K562 (cell line): ENCODE results near the gene PGLYRP1. TPM values are rescaled to one million over a fixed set of nuclear protein-coding genes. Genes with fewer than 3 reads are reported as not detected.

Experiments
- ADNP ChIP-seq: fragments of 200-800 bp; sonication (Bioruptor generic); IDR thresholded peaks from 2 replicates; pipeline ENCODE4 v1.6.1; 2016; ENCODE audit warnings: missing genetic modification characterization, missing compliant biosample characterization
- ATF1 ChIP-seq, 2 experiments: fragments of 450-650 bp in 1 of 2; IDR thresholded peaks; 2 replicates each; pipeline ENCODE4 v1.6.1; 2016; ENCODE audit warnings: missing compliant biosample characterization in 1 of 2, missing genetic modification characterization in 1 of 2
- DMBX1 ChIP-seq: fragments of 250-450 bp; sonication (Bioruptor Pico); IDR thresholded peaks from 2 replicates; pipeline ENCODE4 v1.8.0; 2022; ENCODE audit warnings: inconsistent platforms, mild to moderate bottlenecking, moderate library complexity, borderline replicate concordance
- E4F1 ChIP-seq: fragments of 250-450 bp; sonication (Bioruptor Pico); IDR thresholded peaks from 2 replicates; pipeline ENCODE4 v1.5.0; 2021; ENCODE audit warnings: mild to moderate bottlenecking, borderline replicate concordance
- FOXJ3 ChIP-seq: sonication (generic); formaldehyde crosslinking; IDR thresholded peaks from 2 replicates; pipeline ENCODE4 v1.4.0; 2020; ENCODE audit warnings: mild to moderate bottlenecking, missing genetic modification reagents
- FOXM1 ChIP-seq, 2 experiments: fragments of 450-650 bp in 1 of 2; sonication (generic) in 1 of 2; formaldehyde crosslinking in 1 of 2; IDR thresholded peaks; 2 replicates each; pipeline versions ENCODE4 v1.6.1 to v1.9.0; 2017 to 2022; ENCODE audit warnings: low read depth in 2 of 2, mild to moderate bottlenecking in 2 of 2, missing genetic modification reagents in 1 of 2, moderate library complexity in 1 of 2
- FUS ChIP-seq: fragments of 200-400 bp; formaldehyde crosslinking; optimal IDR thresholded peaks from 2 replicates; pipeline ENCODE3; 2017; ENCODE audit warnings: low read depth, low read length
- MAFK ChIP-seq: IDR thresholded peaks from 2 replicates; pipeline ENCODE4 v1.6.1; 2011; ENCODE audit warnings: low read length, improper control_type of control experiment
- MAX ChIP-seq: sonication (generic); formaldehyde crosslinking; IDR thresholded peaks from 2 replicates; pipeline ENCODE4 v1.9.0; 2022; ENCODE audit warnings: mild to moderate bottlenecking, missing genetic modification reagents
- NBN ChIP-seq: fragments of 450-650 bp; IDR thresholded peaks from 2 replicates; pipeline ENCODE4 v1.6.1; 2016; ENCODE audit warnings: low read depth, mild to moderate bottlenecking
- NCOA2 ChIP-seq, 2 experiments: fragments of 450-650 bp; IDR thresholded peaks; 2 replicates each; pipeline ENCODE4 v1.6.1; 2018; ENCODE audit warnings: mild to moderate bottlenecking in 2 of 2, moderate library complexity in 1 of 2; ENCODE audit not compliant: partially characterized antibody in 2 of 2
- NFYB ChIP-seq: IDR thresholded peaks from 2 replicates; pipeline ENCODE4 v1.6.1; 2011; ENCODE audit warnings: mild to moderate bottlenecking, moderate library complexity; ENCODE audit not compliant: insufficient read length; ENCODE audit errors: extremely low read depth
- NR1H2 ChIP-seq: sonication (generic); formaldehyde crosslinking; IDR thresholded peaks from 2 replicates; pipeline ENCODE4 v1.4.0; 2020; ENCODE audit warnings: mild to moderate bottlenecking, missing genetic modification reagents
- PCBP1 ChIP-seq: fragments of 200-400 bp; formaldehyde crosslinking; IDR thresholded peaks from 2 replicates; pipeline ENCODE4 v1.6.1; 2018; ENCODE audit warnings: mild to moderate bottlenecking, low read depth, low read length; ENCODE audit not compliant: poor library complexity, severe bottlenecking
- SMAD4 ChIP-seq: fragments of 250-450 bp; sonication (Bioruptor Pico); conservative IDR thresholded peaks from 2 replicates; pipeline ENCODE4 v1.8.0; 2021; ENCODE audit warnings: inconsistent platforms, mild to moderate bottlenecking, moderate library complexity
- SMARCB1 ChIP-seq: IDR thresholded peaks from 2 replicates; pipeline ENCODE4 v1.6.1; 2011; ENCODE audit warnings: improper control_type of control experiment, low read depth; ENCODE audit not compliant: insufficient read length
- SP1 ChIP-seq: sonication (generic); formaldehyde crosslinking; IDR thresholded peaks from 2 replicates; pipeline ENCODE4 v1.8.1; 2022; ENCODE audit warnings: mild to moderate bottlenecking, missing genetic modification reagents
- STAG1 ChIP-seq: sonication (generic); formaldehyde crosslinking; IDR thresholded peaks from 2 replicates; pipeline ENCODE4 v1.5.0; 2020; ENCODE audit warnings: missing genetic modification reagents, borderline replicate concordance
- TFAM ChIP-seq: fragments of 250-450 bp; sonication (Bioruptor Pico); conservative IDR thresholded peaks from 2 replicates; pipeline ENCODE4 v1.5.0; 2021; ENCODE audit warnings: mild to moderate bottlenecking, moderate library complexity
- TFAP4 ChIP-seq: sonication (generic); formaldehyde crosslinking; IDR thresholded peaks from 2 replicates; pipeline ENCODE4 v1.8.0; 2022; ENCODE audit warnings: missing genetic modification reagents, mild to moderate bottlenecking, moderate library complexity, borderline replicate concordance
- TRIM28 ChIP-seq: fragments of 450-650 bp; IDR thresholded peaks from 2 replicates; pipeline ENCODE4 v1.6.1; 2017
- ZBTB7A ChIP-seq: IDR thresholded peaks from 2 replicates; pipeline ENCODE4 v1.6.1; 2011; ENCODE audit warnings: low read depth, mild to moderate bottlenecking, low read length, moderate library complexity, borderline replicate concordance; ENCODE audit not compliant: control insufficient read depth
- ZBTB8A ChIP-seq: fragments of 450-650 bp; IDR thresholded peaks from 2 replicates; pipeline ENCODE4 v1.6.1; 2018; ENCODE audit warnings: mild to moderate bottlenecking, moderate library complexity; ENCODE audit not compliant: partially characterized antibody
- ZNF121 ChIP-seq: sonication (generic); formaldehyde crosslinking; conservative IDR thresholded peaks from 2 replicates; pipeline ENCODE4 v1.8.0; 2022; ENCODE audit warnings: missing genetic modification reagents
- ZNF589 ChIP-seq: fragments of 200-800 bp; sonication (Bioruptor generic); IDR thresholded peaks from 2 replicates; pipeline ENCODE4 v1.6.1; 2016; ENCODE audit warnings: low read depth, missing genetic modification characterization, missing compliant biosample characterization
- polyA plus RNA-seq, 8 experiments: library from polyadenylated mRNA; depleted of rRNA in 4 of 8; stranded (reverse) in 5 of 8; unstranded in 3 of 8; fragments of >200 nt; fragmentation: Nextera tagmentation in 2 of 8; fragmentation: Illumina TruSeq in 1 of 8; extraction: Ambion mirVana in 2 of 8; extraction: Trizol in 1 of 8; gene quantifications; 2 replicates each; pipeline versions ENCODE4 v1.2.1 to v1.2.3, GENCODE V29; 2011 to 2014; ENCODE audit warnings: inconsistent platforms in 1 of 8, missing spikeins in 1 of 8
- total RNA-seq, 7 experiments: library from RNA; depleted of rRNA in 6 of 7; stranded (reverse); fragments of >200 nt in 6 of 7; fragmentation: Illumina TruSeq in 2 of 7; extraction: Trizol in 2 of 7; gene quantifications; 2 replicates each; pipeline versions ENCODE4 v1.2.1 to v1.2.3, GENCODE V29; 2011 to 2021; ENCODE audit warnings: low replicate concordance in 1 of 7

PGLYRP1 gene
- total and polyA plus RNA-seq, 9 of the 15 experiments (the other 6 are each of a cell fraction or from before 2014, with no cell fraction given), result not detected

- TF ChIP-seq SP1 (CRISPR knock-in tag), result peak; percentile 79
- TF ChIP-seq E4F1 (CRISPR knock-in tag), result no peak
- TF ChIP-seq SMAD4 (CRISPR knock-in tag), result no peak
- TF ChIP-seq TRIM28, result no peak
- TF ChIP-seq NFYB, result peak; percentile 10
- TF ChIP-seq STAG1, result no peak
- no peak for TF ChIP-seq NCOA2 (IDR thresholded peaks at IDR 0.05; ENCODE audit: partially characterized antibody in 2 of 2)
- no peak for TF ChIP-seq NBN
- TF ChIP-seq ZBTB8A, result no peak
- TF ChIP-seq NR1H2 (CRISPR knock-in tag), result no peak
- TF ChIP-seq SMARCB1, result no peak
- no peak for TF ChIP-seq FOXJ3
- TF ChIP-seq PCBP1, result no peak
- TF ChIP-seq FOXM1 (IDR thresholded peaks at IDR 0.05; ENCODE audit: low read depth), result no peak
- TF ChIP-seq FOXM1 (CRISPR knock-in tag; IDR thresholded peaks at IDR 0.05; ENCODE audit: low read depth), result no peak
- TF ChIP-seq TFAP4 (CRISPR knock-in tag), result peak; percentile 19; the same call in 1 of the 2 replicates
- peak; percentile 29; the same call in 1 of the 2 replicates for TF ChIP-seq ADNP (tag)
- no peak for TF ChIP-seq ATF1 (CRISPR knock-in tag; IDR thresholded peaks at IDR 0.05)
- TF ChIP-seq ATF1 (tag; IDR thresholded peaks at IDR 0.05), result peak; percentile 44; the same call in 1 of the 2 replicates
- no peak for TF ChIP-seq MAFK
- TF ChIP-seq ZNF121 (CRISPR knock-in tag), result no peak
- no peak for TF ChIP-seq TFAM (CRISPR knock-in tag)
- TF ChIP-seq ZBTB7A, result 0 out of 2 replicates have a peak, but pooled peaks have one; percentile 48
- no peak for TF ChIP-seq DMBX1 (CRISPR knock-in tag)
- TF ChIP-seq MAX (CRISPR knock-in tag), result 0 out of 2 replicates have a peak, but pooled peaks have one; percentile 11
- no peak for TF ChIP-seq FUS
- no peak for TF ChIP-seq ZNF589 (CRISPR knock-in tag)
These were observed 49.1 kb downstream of the PGLYRP1 start, which contains the start of gene NOVA2 (continued) for GRCh38 chr19:45973553-45974338.
